A673 (cell line): ENCODE measurements around the gene AGBL4. TPM values are rescaled to one million over a fixed set of nuclear protein-coding genes. Genes with fewer than 3 reads are reported as not detected.

Source experiments
- BruUV-seq: library from RNA; stranded (reverse); fragments of 400-500 nt; replicated peaks from 2 replicates; lab custom pipeline; 2021; lab: Mats Ljungman, UMichigan
- CTCF ChIA-PET: fragments of 300-600 bp; sonication (Branson Sonifier 250); formaldehyde crosslinking; loops from one replicate; lab custom pipeline; 2022; ENCODE audit warnings: antibody characterized with exemption; lab: Charles Lee
- POLR2A ChIA-PET: fragments of 300-600 bp; sonication (Branson Sonifier 250); formaldehyde crosslinking; loops from one replicate; lab custom pipeline; 2022; ENCODE audit warnings: antibody characterized with exemption; ENCODE audit not compliant: low non-redundant PET; lab: Charles Lee
- DNase-seq: peaks from one replicate; pipeline ENCODE4 v3.0.0-alpha.2; 2015; ENCODE audit warnings: low spot score
- H3K27ac ChIP-seq: fragments of 200-600 bp; sonication (generic); 2 replicates; pipeline ENCODE4 v1.5.1; 2016; ENCODE audit warnings: mixed run types, low read depth, mild to moderate bottlenecking, mixed read lengths, antibody characterized with exemption, low read length; ENCODE audit not compliant: poor library complexity, severe bottlenecking
- H3K27me3 ChIP-seq: fragments of 200-600 bp; sonication (generic); replicated peaks from 2 replicates; pipeline ENCODE4 v1.6.1; 2017; ENCODE audit warnings: mixed run types, low read depth, mild to moderate bottlenecking, mixed read lengths, antibody characterized with exemption, low read length; ENCODE audit not compliant: insufficient read depth, poor library complexity
- H3K36me3 ChIP-seq: fragments of 200-600 bp; sonication (generic); 2 replicates; pipeline ENCODE4 v1.6.1; 2016; ENCODE audit warnings: mixed run types, mild to moderate bottlenecking, mixed read lengths, antibody characterized with exemption, low read length; ENCODE audit not compliant: insufficient read depth, poor library complexity, severe bottlenecking
- H3K4me1 ChIP-seq: fragments of 200-600 bp; sonication (generic); 2 replicates; pipeline ENCODE4 v1.6.1; 2017; ENCODE audit warnings: mixed run types, mild to moderate bottlenecking, mixed read lengths, antibody characterized with exemption, low read length; ENCODE audit not compliant: insufficient read depth, poor library complexity, severe bottlenecking
- H3K4me3 ChIP-seq: fragments of 200-600 bp; sonication (generic); 2 replicates; pipeline ENCODE4 v1.5.1; 2016; ENCODE audit warnings: low read depth, mixed run types, mild to moderate bottlenecking, mixed read lengths, low read length; ENCODE audit not compliant: poor library complexity, severe bottlenecking
- H3K9me3 ChIP-seq: fragments of 200-600 bp; sonication (generic); 2 replicates; pipeline ENCODE4 v1.6.1; 2016; ENCODE audit warnings: mixed run types, low read depth, mild to moderate bottlenecking, mixed read lengths, antibody characterized with exemption, low read length; ENCODE audit not compliant: poor library complexity, severe bottlenecking
- EZH2 ChIP-seq: fragments of 200-600 bp; sonication (generic); IDR thresholded peaks from 2 replicates; pipeline ENCODE4 v1.6.1; 2017; ENCODE audit warnings: borderline replicate concordance, low read depth, mild to moderate bottlenecking, mixed read lengths, antibody characterized with exemption, low read length; ENCODE audit not compliant: poor library complexity, severe bottlenecking
- intact Hi-C: fragments of 100-400 bp; cut with micrococcal nuclease; formaldehyde crosslinking; loops from one replicate; pipeline ENCODE4 v1.10.0; 2022; ENCODE audit not compliant: unreplicated experiment
- total RNA-seq: library from RNA; stranded (reverse); gene quantifications from 2 replicates; pipeline ENCODE4 v1.2.3, GENCODE V29; 2021
- TF ChIP-seq, protein P1 (sequence below): fragments of 300-800, 200-600 bp; sonication (generic); conservative IDR thresholded peaks from 2 replicates; pipeline ENCODE4 v1.5.1; 2017; ENCODE audit warnings: low read depth, mild to moderate bottlenecking, antibody characterized with exemption, low read length, moderate library complexity, mixed read lengths

AGBL4 gene
- total RNA-seq, 1 experiment from 2014 or later, result 0.32 TPM

DNA sequence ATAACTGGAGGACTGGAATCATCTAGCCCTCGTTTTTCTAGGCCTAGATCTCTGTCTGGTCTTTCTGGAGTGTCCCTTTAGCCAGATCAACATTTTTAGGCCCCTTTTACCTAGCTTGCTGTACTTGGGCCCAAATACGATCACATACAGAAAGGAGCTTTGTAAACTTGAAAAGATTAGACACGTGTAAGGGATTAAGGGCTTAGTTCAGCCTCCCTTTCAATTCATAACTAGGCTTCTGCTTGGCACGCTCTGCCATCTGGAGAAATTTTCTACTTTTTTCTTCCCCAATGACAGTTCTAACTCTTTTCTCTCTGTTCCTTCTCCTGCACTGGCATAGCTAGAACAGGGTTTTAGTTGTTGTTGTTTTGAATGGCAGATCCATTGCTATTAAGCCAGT, 1093.7 kb downstream of the AGBL4 start:
- TF ChIP-seq, protein P1, sequence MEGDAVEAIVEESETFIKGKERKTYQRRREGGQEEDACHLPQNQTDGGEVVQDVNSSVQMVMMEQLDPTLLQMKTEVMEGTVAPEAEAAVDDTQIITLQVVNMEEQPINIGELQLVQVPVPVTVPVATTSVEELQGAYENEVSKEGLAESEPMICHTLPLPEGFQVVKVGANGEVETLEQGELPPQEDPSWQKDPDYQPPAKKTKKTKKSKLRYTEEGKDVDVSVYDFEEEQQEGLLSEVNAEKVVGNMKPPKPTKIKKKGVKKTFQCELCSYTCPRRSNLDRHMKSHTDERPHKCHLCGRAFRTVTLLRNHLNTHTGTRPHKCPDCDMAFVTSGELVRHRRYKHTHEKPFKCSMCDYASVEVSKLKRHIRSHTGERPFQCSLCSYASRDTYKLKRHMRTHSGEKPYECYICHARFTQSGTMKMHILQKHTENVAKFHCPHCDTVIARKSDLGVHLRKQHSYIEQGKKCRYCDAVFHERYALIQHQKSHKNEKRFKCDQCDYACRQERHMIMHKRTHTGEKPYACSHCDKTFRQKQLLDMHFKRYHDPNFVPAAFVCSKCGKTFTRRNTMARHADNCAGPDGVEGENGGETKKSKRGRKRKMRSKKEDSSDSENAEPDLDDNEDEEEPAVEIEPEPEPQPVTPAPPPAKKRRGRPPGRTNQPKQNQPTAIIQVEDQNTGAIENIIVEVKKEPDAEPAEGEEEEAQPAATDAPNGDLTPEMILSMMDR, result no peak
- no peak for TF ChIP-seq EZH2
- Histone ChIP-seq H3K27ac (peak overlapping the region; percentile 82), H3K4me3 (no peak overlapping the region), H3K9me3 (no peaks in the 10 kb centered on the region), H3K27me3 (no peaks in the 10 kb centered on the region), H3K36me3 (no peaks in the 10 kb centered on the region), H3K4me1 (peaks cover 39% of the 10 kb centered on the region)
- POLR2A ChIA-PET, result no interaction called here
- DNase-seq, result peak; percentile 54
- CTCF ChIA-PET, result no interaction called here
- no TSS peak for BruUV-seq
- intact Hi-C loops, result no loop called here

DNA sequence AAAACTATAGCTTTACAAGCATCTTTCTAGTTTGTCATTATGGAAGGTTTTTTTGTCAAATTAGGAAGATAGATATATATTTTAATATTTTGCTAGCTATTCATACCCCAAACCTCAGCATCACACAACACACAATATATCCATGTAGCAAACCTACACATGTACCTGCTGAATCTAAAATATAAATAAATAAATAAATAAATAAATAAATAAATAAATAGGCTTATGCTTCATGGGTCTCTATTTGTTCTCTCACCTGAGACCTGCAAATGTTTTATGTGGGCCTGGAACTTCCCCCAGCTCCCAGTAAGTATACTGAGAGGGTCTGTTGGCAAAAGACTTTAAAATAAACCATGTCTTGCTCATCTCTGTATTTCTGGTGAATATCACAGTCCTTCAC, 1099.7 kb downstream of the AGBL4 start:
- no TSS peak for BruUV-seq
- POLR2A ChIA-PET, result no interaction called here

DNA sequence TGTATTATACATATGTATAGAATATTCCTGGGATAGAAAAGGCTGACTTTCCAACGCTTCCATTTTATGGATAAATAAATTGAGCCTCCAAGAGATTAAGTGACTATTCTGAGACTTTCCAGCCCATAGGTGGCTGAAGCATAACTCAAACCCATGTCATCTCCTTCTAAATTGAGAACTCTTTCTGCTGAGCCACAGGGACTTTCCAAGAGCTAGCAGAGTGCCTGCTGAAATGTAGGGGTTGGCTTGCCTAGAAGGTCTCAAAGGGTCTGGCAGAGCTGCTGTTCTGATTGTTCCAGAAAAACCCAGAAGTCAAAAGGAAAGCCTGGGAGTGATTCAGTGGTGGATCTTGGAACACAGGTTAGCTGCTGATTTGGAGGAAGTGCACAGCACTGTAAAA, 1100.6 kb downstream of the AGBL4 start:
- no peak for TF ChIP-seq EZH2
- TF ChIP-seq, protein P1, result no peak
- Histone ChIP-seq H3K36me3 (no peaks in the 10 kb centered on the region), H3K4me1 (peaks cover 3% of the 10 kb centered on the region), H3K27ac (no peak overlapping the region), H3K27me3 (no peaks in the 10 kb centered on the region), H3K9me3 (no peaks in the 10 kb centered on the region), H3K4me3 (no peak overlapping the region)
- intact Hi-C loops, result no loop called here
- no peak for DNase-seq
- no TSS peak for BruUV-seq
- POLR2A ChIA-PET, result no interaction called here
- CTCF ChIA-PET, result no interaction called here

More for the DNA sequence above, 1099.7 kb downstream of the AGBL4 start:
- no peak for DNase-seq
- TF ChIP-seq EZH2, result no peak
- TF ChIP-seq, protein P1, result no peak
- CTCF ChIA-PET, result no interaction called here
- Histone ChIP-seq H3K27ac (no peak overlapping the region), H3K36me3 (no peaks in the 10 kb centered on the region), H3K9me3 (no peaks in the 10 kb centered on the region), H3K27me3 (no peaks in the 10 kb centered on the region), H3K4me1 (peaks cover 8% of the 10 kb centered on the region), H3K4me3 (no peak overlapping the region)
- intact Hi-C loops, result no loop called here
